K562 (cell line): ENCODE results near the gene RPTOR. TPM values are rescaled to one million over a fixed set of nuclear protein-coding genes. Genes with fewer than 3 reads are reported as not detected.

ENCODE experiments used
- ATAC-seq: fragments of 200-7000 bp; cut with Tn5 transposase; 3 replicates; pipeline ENCODE4 v1.9.1; 2020; ENCODE audit warnings: moderate library complexity
- BruUV-seq: library from RNA; stranded (reverse); fragments of 400-500 nt; replicated peaks from 2 replicates; lab custom pipeline; 2021; lab: Mats Ljungman, UMichigan
- CTCF ChIA-PET: fragments of 300-600 bp; formaldehyde crosslinking; extraction: SDS; loops from one replicate; lab custom pipeline; 2021; ENCODE audit warnings: low intra/inter-chr PET ratio; lab: Yijun Ruan, JAX
- POLR2A ChIA-PET: fragments of 300-600, 350-650 bp; sonication (Branson Sonifier 250); formaldehyde crosslinking; extraction: SDS; loops from one replicate; lab custom pipeline; 2021; ENCODE audit warnings: antibody characterized with exemption, inconsistent platforms; lab: Yijun Ruan, JAX
- DNase-seq, 4 experiments: peaks; one replicate each; pipeline versions ENCODE4 v3.0.0 to v3.0.0-alpha.2; 2011 to 2018; ENCODE audit warnings: low spot score in 3 of 4, mixed read lengths in 3 of 4; ENCODE audit errors: extremely low read depth in 1 of 4
- FAIRE-seq: peaks from 2 replicates; lab custom pipeline; 2011; peaks lifted over from hg19 to GRCh38; lab: Jason Lieb, UNC
- H2AFZ ChIP-seq: 2 replicates; pipeline ENCODE4 v1.6.0; 2011; ENCODE audit warnings: low read depth, low read length, control low read depth, inconsistent platforms
- H3K27ac ChIP-seq: fragments of 200-600 bp; 3 replicates; pipeline ENCODE4 v1.8.0; 2011; ENCODE audit warnings: low read depth, mild to moderate bottlenecking, control low read depth, inconsistent platforms, low read length, moderate library complexity, mixed read lengths; ENCODE audit errors: extremely low read depth
- H3K27me3 ChIP-seq, 2 experiments: fragments of 300-600 bp in 1 of 2; 2 replicates in 1 of 2; 3 replicates in 1 of 2; pipeline versions ENCODE4 v1.6.0 to v1.8.0; 2011; ENCODE audit warnings: inconsistent platforms in 2 of 2, low read length in 2 of 2, mild to moderate bottlenecking in 1 of 2, mixed read lengths in 1 of 2, moderate library complexity in 1 of 2; ENCODE audit not compliant: control insufficient read depth in 2 of 2, insufficient read depth in 2 of 2
- H3K36me3 ChIP-seq: fragments of 300-600 bp; 3 replicates; pipeline ENCODE4 v1.8.0; 2011; ENCODE audit warnings: mild to moderate bottlenecking, low read length, inconsistent platforms; ENCODE audit not compliant: control insufficient read depth, insufficient read depth
- H3K4me1 ChIP-seq, 2 experiments: fragments of 200-600 bp in 1 of 2; replicated peaks in 1 of 2; 2 replicates in 1 of 2; 3 replicates in 1 of 2; pipeline versions ENCODE4 v1.5.1 to v1.8.0; 2011; ENCODE audit warnings: inconsistent platforms in 2 of 2, low read length in 2 of 2, mild to moderate bottlenecking in 1 of 2, mixed read lengths in 1 of 2, moderate library complexity in 1 of 2; ENCODE audit not compliant: control insufficient read depth in 2 of 2, insufficient read depth in 2 of 2
- H3K4me2 ChIP-seq: 2 replicates; pipeline ENCODE4 v1.6.1; 2011; ENCODE audit warnings: low read length, control low read depth, inconsistent platforms, mixed read lengths; ENCODE audit not compliant: insufficient read depth
- H3K4me3 ChIP-seq: fragments of 200-600 bp; sonication (generic), shearing (Covaris generic); 2 replicates; pipeline ENCODE4 v1.5.1; 2016; ENCODE audit warnings: control low read depth, inconsistent platforms
- H3K79me2 ChIP-seq: fragments of 200-600 bp; 3 replicates; pipeline ENCODE4 v1.8.0; 2011; ENCODE audit warnings: low read length, inconsistent platforms; ENCODE audit not compliant: control insufficient read depth, insufficient read depth
- H3K9ac ChIP-seq, 2 experiments: 2 replicates each; pipeline versions ENCODE4 v1.6.0 to v1.6.1; 2011; ENCODE audit warnings: low read depth in 2 of 2, low read length in 2 of 2, control low read depth in 1 of 2, inconsistent platforms in 1 of 2, mild to moderate bottlenecking in 1 of 2, mixed read lengths in 1 of 2; ENCODE audit not compliant: insufficient read depth in 1 of 2
- H3K9me1 ChIP-seq: one replicate; pipeline ENCODE4 v1.6.0; 2011; ENCODE audit warnings: inconsistent platforms, mild to moderate bottlenecking, low read length, moderate library complexity; ENCODE audit not compliant: control insufficient read depth, insufficient read depth
- H3K9me3 ChIP-seq: replicated peaks from 2 replicates; pipeline ENCODE4 v1.5.1; 2011; ENCODE audit warnings: low read depth, low read length, inconsistent platforms; ENCODE audit not compliant: control insufficient read depth, insufficient read depth
- H4K20me1 ChIP-seq: replicated peaks from 2 replicates; pipeline ENCODE4 v1.6.1; 2011; ENCODE audit warnings: low read length, inconsistent platforms, mixed read lengths; ENCODE audit not compliant: control insufficient read depth, insufficient read depth
- TBP ChIP-seq: optimal IDR thresholded peaks from 2 replicates; pipeline ENCODE3; 2011; ENCODE audit warnings: low read depth, low read length, improper control_type of control experiment
- TRIM24 ChIP-seq, 2 experiments: fragments of 450-650 bp; IDR thresholded peaks; 2 replicates each; pipeline ENCODE4 v1.6.1; 2016
- ZFP36 ChIP-seq: fragments of 150-350 bp; IDR thresholded peaks from 2 replicates; pipeline ENCODE4 v1.6.1; 2018; ENCODE audit warnings: low read length, low read depth; ENCODE audit not compliant: partially characterized antibody
- WGBS: fragments of 100-300 bp; shearing (Covaris generic); methylation state at CpG from one replicate; pipeline ENCODE4 v1.1.6; 2016; ENCODE audit warnings: low coverage, mixed read lengths; ENCODE audit not compliant: insufficient coverage; ENCODE audit errors: missing lambda C conversion rate; 5-methylcytosine and 5-hydroxymethylcytosine counted together
- in situ Hi-C: fragments of 300-500 bp; cut with MboI; formaldehyde crosslinking; loops from 4 replicates; pipeline ENCODE4 v1.15.0; 2018; ENCODE audit warnings: inconsistent platforms, mixed read lengths
- intact Hi-C: fragments of 100-400 bp; cut with micrococcal nuclease; formaldehyde crosslinking; loops from 2 replicates; pipeline ENCODE4 v1.14.2; 2022
- polyA plus RNA-seq, 8 experiments: library from polyadenylated mRNA; depleted of rRNA in 4 of 8; stranded (reverse) in 5 of 8; unstranded in 3 of 8; fragments of >200 nt; fragmentation: Nextera tagmentation in 2 of 8; fragmentation: Illumina TruSeq in 1 of 8; extraction: Ambion mirVana in 2 of 8; extraction: Trizol in 1 of 8; gene quantifications; 2 replicates each; pipeline versions ENCODE4 v1.2.1 to v1.2.3, GENCODE V29; 2011 to 2014; ENCODE audit warnings: inconsistent platforms in 1 of 8, missing spikeins in 1 of 8
- total RNA-seq, 7 experiments: library from RNA; depleted of rRNA in 6 of 7; stranded (reverse); fragments of >200 nt in 6 of 7; fragmentation: Illumina TruSeq in 2 of 7; extraction: Trizol in 2 of 7; gene quantifications; 2 replicates each; pipeline versions ENCODE4 v1.2.1 to v1.2.3, GENCODE V29; 2011 to 2021; ENCODE audit warnings: low replicate concordance in 1 of 7

Gene RPTOR
- total and polyA plus RNA-seq, 9 of the 15 experiments (the other 6 are each of a cell fraction or from before 2014, with no cell fraction given): 0.24 to 54.1 (median 10.2) TPM

GRCh38 chr17:81012574-81013447 is 468.2 kb downstream of the RPTOR start:
- DNase-seq (no peak), FAIRE-seq (no peak), ATAC-seq (peak; percentile 53)
- intact Hi-C loops: loop anchor here (10.0 kb wide), 1 partner anchor 222 kb away; the partner anchor contains the start of genes NDUFAF8 and TEPSIN
- no peak overlapping the region for H3K4me3 ChIP-seq
- H3K9me1 ChIP-seq: no peaks in the 10 kb centered on the region
- H3K27me3 ChIP-seq: no peaks in the 10 kb centered on the region
- no peak for TF ChIP-seq TBP
- TF ChIP-seq ZFP36: peak; percentile 37
- 0 out of 4 replicates have a peak, but pooled peaks of 1 of the 2 experiments have one; percentile 7 for TF ChIP-seq TRIM24 (IDR thresholded peaks at IDR 0.05)
- no TSS peak for BruUV-seq
- 0 out of 4 replicates have a peak overlapping the region, but pooled peaks of 1 of the 2 experiments have one; percentile 18 for H3K9ac ChIP-seq
- ChIA-PET CTCF (no interaction called here), POLR2A (interaction anchor here (0.7 to 1.2 kb wide), 6 partner anchors 9 to 506 kb away, joined by 3 to 7 read pairs (median 4); no protein-coding TSS in a partner anchor)
- H3K4me2 ChIP-seq: no peak overlapping the region
- no peak overlapping the region for H3K27ac ChIP-seq
- in situ Hi-C loops: no loop called here
- peaks cover 8% of the 10 kb centered on the region for H3K9me3 ChIP-seq
- 79% methylated on average over 13 of the region's 13 CpGs for WGBS
- peaks cover 11 to 16% of the 10 kb centered on the region in 2 experiments; a peak in 4 of 5 replicates for H3K4me1 ChIP-seq
- H4K20me1 ChIP-seq: no peaks in the 10 kb centered on the region
- peak overlapping the region; percentile 35; the same call in 1 of the 2 replicates for H2AFZ ChIP-seq
- no peaks in the 10 kb centered on the region for H3K79me2 ChIP-seq
- no peaks in the 10 kb centered on the region; the same call in 2 of the 3 replicates for H3K36me3 ChIP-seq
